Neural crest cell (in vitro differentiated cells): ENCODE data around the gene BPIFA3. TPM values are rescaled to one million over a fixed set of nuclear protein-coding genes. Genes with fewer than 3 reads are reported as not detected.

ENCODE experiments used
- DNase-seq: peaks from one replicate; pipeline ENCODE4 v3.0.0; 2021; ENCODE audit warnings: low read depth, mixed read lengths, low spot score
- H3K27ac Mint-ChIP-seq: one replicate; pipeline ENCODE4 v1.8.0; 2021; ENCODE audit warnings: mild to moderate bottlenecking, mixed read lengths; ENCODE audit not compliant: unreplicated experiment
- H3K27me3 Mint-ChIP-seq: 2 replicates; pipeline ENCODE4 v1.8.0; 2021; ENCODE audit warnings: low read depth, mild to moderate bottlenecking, mixed read lengths
- H3K36me3 Mint-ChIP-seq: 2 replicates; pipeline ENCODE4 v1.8.0; 2021; ENCODE audit warnings: low read depth, mild to moderate bottlenecking, mixed read lengths
- H3K4me1 Mint-ChIP-seq: 2 replicates; pipeline ENCODE4 v1.8.0; 2021; ENCODE audit warnings: mixed read lengths
- H3K4me3 Mint-ChIP-seq: one replicate; pipeline ENCODE4 v1.8.0; 2021; ENCODE audit warnings: mild to moderate bottlenecking, mixed read lengths
- H3K9me3 Mint-ChIP-seq: 2 replicates; pipeline ENCODE4 v1.8.0; 2021; ENCODE audit warnings: mixed read lengths
- CTCF ChIP-seq: fragments of 200-600 bp; sonication (generic); conservative IDR thresholded peaks from 2 replicates; pipeline ENCODE4 v1.5.0; 2021; ENCODE audit warnings: antibody characterized with exemption, mild to moderate bottlenecking
- total RNA-seq: library from RNA; stranded (reverse); gene quantifications from 2 replicates; pipeline ENCODE4 v1.2.1, GENCODE V29; 2021

Gene BPIFA3
- total RNA-seq, 1 donor from 2014 or later = not detected

GRCh38 chr20:33211817-33212424 lies 5.2 kb upstream of the BPIFA3 start:
- Mint-ChIP-seq H3K9me3 (no peaks in the 10 kb centered on the region), H3K36me3 (no peaks in the 10 kb centered on the region), H3K4me1 (peaks cover 4% of the 10 kb centered on the region), H3K27me3 (peaks cover 87% of the 10 kb centered on the region), H3K27ac (no peak overlapping the region), H3K4me3 (no peak overlapping the region)
- DNase-seq = peak; percentile 47
- TF ChIP-seq CTCF = peak; percentile 72

GRCh38 chr20:33224399-33224798 lies 7.2 kb downstream of the BPIFA3 start:
- no peaks in the 10 kb centered on the region for H3K9me3 Mint-ChIP-seq
- no peaks in the 10 kb centered on the region for H3K36me3 Mint-ChIP-seq
- no peak overlapping the region for H3K27ac Mint-ChIP-seq
- no peaks in the 10 kb centered on the region for H3K4me1 Mint-ChIP-seq
- no peak for TF ChIP-seq CTCF
- H3K27me3 Mint-ChIP-seq = peaks cover 96% of the 10 kb centered on the region
- DNase-seq = no peak
- H3K4me3 Mint-ChIP-seq = no peak overlapping the region

- TF ChIP-seq CTCF = no peak
- no peak for DNase-seq
- Mint-ChIP-seq H3K4me3 (no peak overlapping the region), H3K4me1 (no peaks in the 10 kb centered on the region), H3K27ac (peak overlapping the region; percentile 20), H3K27me3 (peaks cover 99% of the 10 kb centered on the region), H3K9me3 (no peaks in the 10 kb centered on the region), H3K36me3 (no peaks in the 10 kb centered on the region)
Observed at GRCh38 chr20:33229843-33230242, 12.7 kb downstream of the BPIFA3 start.

GRCh38 chr20:33231237-33231636 lies 14.1 kb downstream of the BPIFA3 start:
- no peak for TF ChIP-seq CTCF
- H3K27ac Mint-ChIP-seq = no peak overlapping the region
- no peaks in the 10 kb centered on the region for H3K4me1 Mint-ChIP-seq
- no peak overlapping the region for H3K4me3 Mint-ChIP-seq
- DNase-seq = no peak
- H3K36me3 Mint-ChIP-seq = no peaks in the 10 kb centered on the region
- H3K9me3 Mint-ChIP-seq = no peaks in the 10 kb centered on the region
- H3K27me3 Mint-ChIP-seq = peaks cover 98% of the 10 kb centered on the region

GRCh38 chr20:33232486-33233072 lies 15.4 kb downstream of the BPIFA3 start:
- TF ChIP-seq CTCF = no peak
- Mint-ChIP-seq H3K27me3 (peaks cover 98% of the 10 kb centered on the region), H3K27ac (no peak overlapping the region), H3K36me3 (no peaks in the 10 kb centered on the region), H3K9me3 (no peaks in the 10 kb centered on the region), H3K4me1 (no peaks in the 10 kb centered on the region), H3K4me3 (no peak overlapping the region)
- no peak for DNase-seq
